Ishikawa (cell line): Measurements from ENCODE around the gene ITGA8.

Experiments used
- CEBPB ChIP-seq: IDR thresholded peaks from 2 replicates; pipeline ENCODE4 v1.6.1; 2012
- FOXM1 ChIP-seq: IDR thresholded peaks from 2 replicates; pipeline ENCODE4 v1.6.1; 2012; ENCODE audit warnings: low read depth, borderline replicate concordance
- MAX ChIP-seq: IDR thresholded peaks from 2 replicates; pipeline ENCODE4 v1.6.1; 2012
- REST ChIP-seq: IDR thresholded peaks from 2 replicates; pipeline ENCODE4 v1.6.1; 2012; ENCODE audit warnings: low read depth, mild to moderate bottlenecking
- TAF1 ChIP-seq: IDR thresholded peaks from 2 replicates; pipeline ENCODE4 v1.6.1; 2012; ENCODE audit warnings: low read depth, mild to moderate bottlenecking
- TCF12 ChIP-seq: IDR thresholded peaks from 2 replicates; pipeline ENCODE4 v1.6.1; 2012; ENCODE audit warnings: low read depth
- USF1 ChIP-seq: IDR thresholded peaks from 2 replicates; pipeline ENCODE4 v1.6.1; 2012
- YY1 ChIP-seq: IDR thresholded peaks from 2 replicates; pipeline ENCODE4 v1.6.1; 2012; ENCODE audit warnings: low read depth

- no peak for TF ChIP-seq REST
- no peak for TF ChIP-seq TCF12
- TF ChIP-seq USF1: no peak
- no peak for TF ChIP-seq MAX
- TF ChIP-seq YY1: no peak
- no peak for TF ChIP-seq FOXM1
- no peak for TF ChIP-seq CEBPB
- no peak for TF ChIP-seq TAF1
Observed at GRCh38 chr10:15636446-15636845, 83.3 kb downstream of the ITGA8 start.
